Chondrocyte (in vitro differentiated cells): ENCODE data around the gene PKIB. TPM values are rescaled to one million over a fixed set of nuclear protein-coding genes. Genes with fewer than 3 reads are reported as not detected.
A peak's percentile ranks its signal among the peaks of the same experiment; 100 is the strongest.

Experiments used
- DNase-seq: peaks from one replicate; pipeline ENCODE4 v3.0.0; 2021; ENCODE audit warnings: mixed read lengths, low spot score
- H3K27ac Mint-ChIP-seq: one replicate; pipeline ENCODE4 v1.8.0; 2021; ENCODE audit warnings: mild to moderate bottlenecking, moderate library complexity, mixed read lengths; ENCODE audit not compliant: unreplicated experiment
- H3K27me3 Mint-ChIP-seq: 2 replicates; pipeline ENCODE4 v1.8.0; 2021; ENCODE audit warnings: low read depth, mixed read lengths
- H3K36me3 Mint-ChIP-seq: 2 replicates; pipeline ENCODE4 v1.8.0; 2021; ENCODE audit warnings: low read depth, mixed read lengths
- H3K4me1 Mint-ChIP-seq: 2 replicates; pipeline ENCODE4 v1.8.0; 2021; ENCODE audit warnings: low read depth, mild to moderate bottlenecking, mixed read lengths
- H3K4me3 Mint-ChIP-seq: one replicate; pipeline ENCODE4 v1.8.0; 2021; ENCODE audit warnings: mild to moderate bottlenecking, moderate library complexity, mixed read lengths; ENCODE audit not compliant: unreplicated experiment
- H3K9me3 Mint-ChIP-seq: 2 replicates; pipeline ENCODE4 v1.8.0; 2021; ENCODE audit warnings: low read depth, mixed read lengths
- CTCF ChIP-seq: fragments of 200-600 bp; sonication (generic); IDR thresholded peaks from 2 replicates; pipeline ENCODE4 v1.5.0; 2021; ENCODE audit warnings: antibody characterized with exemption, mild to moderate bottlenecking, moderate library complexity
- total RNA-seq: library from RNA; stranded (reverse); gene quantifications from 3 replicates; pipeline ENCODE4 v1.2.1, GENCODE V29; 2021

The PKIB gene
- total RNA-seq, 1 donor from 2014 or later = 44.3 TPM

DNA sequence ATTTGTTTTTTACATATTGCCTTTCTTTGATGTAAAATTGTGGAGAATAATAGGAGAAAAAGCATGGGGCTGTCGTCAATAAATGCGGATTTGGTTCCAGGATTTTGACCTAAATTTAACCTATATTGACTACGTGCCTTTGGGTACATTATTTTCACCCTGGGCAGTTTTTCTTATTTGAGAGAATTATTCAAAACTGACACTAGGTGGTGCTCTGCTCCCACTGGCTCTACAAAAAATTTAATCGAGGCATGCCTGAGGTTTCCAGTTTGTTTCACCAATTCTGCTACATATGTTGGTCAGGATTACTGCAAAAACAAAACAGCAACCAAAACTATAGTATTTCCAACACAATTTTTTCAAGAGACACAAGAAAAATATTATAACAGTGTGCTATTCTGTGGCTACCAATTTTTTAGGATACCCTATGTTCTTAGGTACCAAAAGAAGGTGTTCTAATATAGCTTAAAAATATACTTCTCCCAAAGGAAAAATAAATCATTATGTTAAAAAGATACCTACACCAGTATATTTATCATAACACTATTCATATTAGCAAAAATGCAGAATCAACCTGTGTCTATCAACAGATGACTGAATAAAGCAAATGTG lies 120.7 kb downstream of the PKIB start:
- H3K27me3 Mint-ChIP-seq = peaks cover 2% of the 10 kb centered on the region
- H3K36me3 Mint-ChIP-seq = no peaks in the 10 kb centered on the region
- H3K27ac Mint-ChIP-seq = no peak overlapping the region
- no peak for DNase-seq
- no peak overlapping the region for H3K4me3 Mint-ChIP-seq
- peak; percentile 93 for TF ChIP-seq CTCF
- no peaks in the 10 kb centered on the region for H3K9me3 Mint-ChIP-seq
- H3K4me1 Mint-ChIP-seq = no peaks in the 10 kb centered on the region

DNA sequence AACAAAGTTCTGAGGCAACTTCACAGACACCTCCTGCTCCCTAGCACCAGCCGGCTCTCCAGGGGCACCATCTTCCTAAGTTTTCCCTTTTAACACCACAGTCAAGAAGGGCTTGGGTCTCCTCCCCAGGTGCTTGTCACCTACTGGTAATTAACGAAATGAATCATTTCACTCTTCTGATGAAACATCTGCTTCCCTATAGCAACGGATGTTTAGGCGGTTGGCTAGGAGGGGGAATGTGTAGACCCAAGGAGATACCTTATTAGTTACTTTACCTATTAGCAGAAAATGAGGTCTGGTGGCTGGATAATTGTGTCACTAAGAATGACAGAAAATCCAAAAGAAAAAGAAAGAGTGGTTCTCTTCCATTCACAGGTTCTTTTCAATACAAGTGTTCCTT lies 123.1 kb downstream of the PKIB start:
- H3K27ac Mint-ChIP-seq = no peak overlapping the region
- H3K4me3 Mint-ChIP-seq = no peak overlapping the region
- no peak for DNase-seq
- no peaks in the 10 kb centered on the region for H3K9me3 Mint-ChIP-seq
- no peaks in the 10 kb centered on the region for H3K4me1 Mint-ChIP-seq
- H3K27me3 Mint-ChIP-seq = peaks cover 2% of the 10 kb centered on the region
- H3K36me3 Mint-ChIP-seq = no peaks in the 10 kb centered on the region
- no peak for TF ChIP-seq CTCF

GRCh38 chr6:122734529-122735395 lies 124.6 kb downstream of the PKIB start:
- no peak overlapping the region for H3K4me3 Mint-ChIP-seq
- no peaks in the 10 kb centered on the region for H3K9me3 Mint-ChIP-seq
- H3K36me3 Mint-ChIP-seq = no peaks in the 10 kb centered on the region
- TF ChIP-seq CTCF = no peak
- peaks cover 2% of the 10 kb centered on the region for H3K27me3 Mint-ChIP-seq
- no peak overlapping the region for H3K27ac Mint-ChIP-seq
- DNase-seq = no peak
- no peaks in the 10 kb centered on the region for H3K4me1 Mint-ChIP-seq

GRCh38 chr6:122735582-122735981 lies 125.4 kb downstream of the PKIB start:
- H3K36me3 Mint-ChIP-seq = no peaks in the 10 kb centered on the region
- no peak overlapping the region for H3K4me3 Mint-ChIP-seq
- DNase-seq = no peak
- H3K27me3 Mint-ChIP-seq = peaks cover 2% of the 10 kb centered on the region
- H3K9me3 Mint-ChIP-seq = no peaks in the 10 kb centered on the region
- H3K27ac Mint-ChIP-seq = no peak overlapping the region
- TF ChIP-seq CTCF = no peak
- H3K4me1 Mint-ChIP-seq = no peaks in the 10 kb centered on the region

GRCh38 chr6:122736163-122736562 lies 126.0 kb downstream of the PKIB start:
- TF ChIP-seq CTCF = no peak
- H3K27me3 Mint-ChIP-seq = peaks cover 2% of the 10 kb centered on the region
- no peaks in the 10 kb centered on the region for H3K4me1 Mint-ChIP-seq
- no peak overlapping the region for H3K4me3 Mint-ChIP-seq
- no peaks in the 10 kb centered on the region for H3K36me3 Mint-ChIP-seq
- H3K27ac Mint-ChIP-seq = no peak overlapping the region
- H3K9me3 Mint-ChIP-seq = no peaks in the 10 kb centered on the region
- DNase-seq = no peak
